KMS-11 (cell line): ENCODE data around the gene COA6.
"Not testable (repeated sequence)": the region's sequence is repeated elsewhere in the genome, so short reads cannot be mapped to it uniquely, and the experiment has no call there.

Experiments used
- H2AFZ ChIP-seq: fragments of 200-600 bp; sonication (generic); 2 replicates; pipeline ENCODE4 v1.6.1; 2016; ENCODE audit warnings: antibody characterized with exemption, mixed run types, low read depth
- H3K27ac ChIP-seq: fragments of 200-600 bp; sonication (generic); 2 replicates; pipeline ENCODE4 v1.6.1; 2016; ENCODE audit warnings: mild to moderate bottlenecking, mixed run types
- H3K27me3 ChIP-seq: fragments of 200-600 bp; sonication (generic); 2 replicates; pipeline ENCODE4 v1.6.1; 2017; ENCODE audit warnings: mild to moderate bottlenecking, low read depth, mixed run types, moderate library complexity; ENCODE audit not compliant: insufficient read depth
- H3K36me3 ChIP-seq: fragments of 200-600 bp; sonication (generic); 2 replicates; pipeline ENCODE4 v1.6.1; 2017; ENCODE audit warnings: mild to moderate bottlenecking, mixed run types; ENCODE audit not compliant: insufficient read depth
- H3K4me1 ChIP-seq: fragments of 200-600 bp; sonication (generic); 2 replicates; pipeline ENCODE4 v1.6.1; 2016; ENCODE audit warnings: mild to moderate bottlenecking, low read depth, mixed run types; ENCODE audit not compliant: poor library complexity, severe bottlenecking
- H3K4me2 ChIP-seq: fragments of 200-600 bp; sonication (generic); 2 replicates; pipeline ENCODE4 v1.7.0; 2016; ENCODE audit warnings: mild to moderate bottlenecking, mixed run types
- H3K4me3 ChIP-seq: fragments of 200-600 bp; sonication (generic); IDR thresholded peaks from 2 replicates; pipeline ENCODE4 v1.6.1; 2017; ENCODE audit warnings: low read depth, low read length, mixed read lengths; ENCODE audit not compliant: insufficient read depth
- H3K79me2 ChIP-seq: fragments of 200-600 bp; sonication (generic); 2 replicates; pipeline ENCODE4 v1.6.1; 2016; ENCODE audit warnings: low read depth, mixed run types; ENCODE audit not compliant: insufficient read depth
- H3K9ac ChIP-seq: fragments of 200-600 bp; sonication (generic); 2 replicates; pipeline ENCODE4 v1.6.1; 2016; ENCODE audit warnings: mild to moderate bottlenecking, mixed run types
- H4K20me1 ChIP-seq: fragments of 200-600 bp; sonication (generic); 2 replicates; pipeline ENCODE4 v1.6.1; 2016; ENCODE audit warnings: mild to moderate bottlenecking, mixed run types; ENCODE audit not compliant: insufficient read depth
- CTCF ChIP-seq: fragments of 200-600 bp; sonication (generic); conservative IDR thresholded peaks from 2 replicates; pipeline ENCODE4 v1.6.1; 2017; ENCODE audit warnings: low read depth, mild to moderate bottlenecking, antibody characterized with exemption, low read length, moderate library complexity, mixed read lengths

Gene COA6

GRCh38 chr1:234395297-234395696, 22.0 kb downstream of the COA6 start:
- H2AFZ ChIP-seq = no peak overlapping the region
- no peaks in the 10 kb centered on the region for H4K20me1 ChIP-seq
- no peak for TF ChIP-seq CTCF
- peaks cover 2% of the 10 kb centered on the region for H3K4me1 ChIP-seq
- no peak overlapping the region for H3K4me2 ChIP-seq
- no peaks in the 10 kb centered on the region for H3K36me3 ChIP-seq
- H3K9ac ChIP-seq = no peak overlapping the region
- no peaks in the 10 kb centered on the region for H3K27me3 ChIP-seq
- no peak overlapping the region for H3K4me3 ChIP-seq
- H3K79me2 ChIP-seq = no peaks in the 10 kb centered on the region
- H3K27ac ChIP-seq = no peak overlapping the region

GRCh38 chr1:234396092-234396491, 22.8 kb downstream of the COA6 start:
- Histone ChIP-seq H2AFZ (no peak overlapping the region), H3K4me3 (no peak overlapping the region), H4K20me1 (no peaks in the 10 kb centered on the region), H3K9ac (no peak overlapping the region), H3K27me3 (no peaks in the 10 kb centered on the region), H3K36me3 (no peaks in the 10 kb centered on the region), H3K27ac (no peak overlapping the region), H3K4me1 (peaks cover 10% of the 10 kb centered on the region), H3K79me2 (no peaks in the 10 kb centered on the region), H3K4me2 (no peak overlapping the region)
- TF ChIP-seq CTCF = no peak

GRCh38 chr1:234396871-234397270, 23.6 kb downstream of the COA6 start:
- no peaks in the 10 kb centered on the region for H4K20me1 ChIP-seq
- peaks cover 16% of the 10 kb centered on the region for H3K4me1 ChIP-seq
- H3K27me3 ChIP-seq = no peaks in the 10 kb centered on the region
- no peak overlapping the region for H3K9ac ChIP-seq
- H3K4me3 ChIP-seq = no peak overlapping the region
- no peak for TF ChIP-seq CTCF
- no peaks in the 10 kb centered on the region for H3K36me3 ChIP-seq
- H3K79me2 ChIP-seq = no peaks in the 10 kb centered on the region
- no peak overlapping the region for H3K4me2 ChIP-seq
- H3K27ac ChIP-seq = no peak overlapping the region
- H2AFZ ChIP-seq = no peak overlapping the region

GRCh38 chr1:234397732-234398131, 24.5 kb downstream of the COA6 start:
- no peak for TF ChIP-seq CTCF
- H3K79me2 ChIP-seq = no peaks in the 10 kb centered on the region
- no peak overlapping the region for H3K4me2 ChIP-seq
- H3K36me3 ChIP-seq = no peaks in the 10 kb centered on the region
- H3K27ac ChIP-seq = no peak overlapping the region
- H3K4me3 ChIP-seq = no peak overlapping the region
- H4K20me1 ChIP-seq = no peaks in the 10 kb centered on the region
- peaks cover 16% of the 10 kb centered on the region for H3K4me1 ChIP-seq
- no peak overlapping the region for H3K9ac ChIP-seq
- no peak overlapping the region for H2AFZ ChIP-seq
- H3K27me3 ChIP-seq = no peaks in the 10 kb centered on the region

GRCh38 chr1:234398849-234399381, 25.7 kb downstream of the COA6 start:
- Histone ChIP-seq H3K36me3 (no peaks in the 10 kb centered on the region), H3K9ac (no peak overlapping the region), H3K27me3 (no peaks in the 10 kb centered on the region), H3K27ac (no peak overlapping the region), H2AFZ (no peak overlapping the region), H3K4me3 (no peak overlapping the region), H3K79me2 (no peaks in the 10 kb centered on the region), H3K4me1 (peaks cover 16% of the 10 kb centered on the region), H3K4me2 (no peak overlapping the region), H4K20me1 (no peaks in the 10 kb centered on the region)
- TF ChIP-seq CTCF = no peak

- H3K9ac ChIP-seq, H3K79me2 ChIP-seq, H3K4me2 ChIP-seq, H2AFZ ChIP-seq, H3K27me3 ChIP-seq, H3K4me3 ChIP-seq, H3K27ac ChIP-seq, H3K36me3 ChIP-seq, H4K20me1 ChIP-seq: not testable (repeated sequence)
- H3K4me1 ChIP-seq = peaks cover 16% of the 10 kb centered on the region
These were observed 26.3 kb downstream of the COA6 start for GRCh38 chr1:234399515-234399914.
